GM12873 (cell line): ENCODE measurements around the gene TOMM34.

ENCODE experiments used
- CTCF ChIP-seq: IDR thresholded peaks from 2 replicates; pipeline ENCODE4 v1.5.1; 2012; ENCODE audit warnings: low read depth, mild to moderate bottlenecking, moderate library complexity, low read length, control low read depth; ENCODE audit not compliant: insufficient read depth; ENCODE audit errors: missing control alignments

Gene TOMM34

DNA sequence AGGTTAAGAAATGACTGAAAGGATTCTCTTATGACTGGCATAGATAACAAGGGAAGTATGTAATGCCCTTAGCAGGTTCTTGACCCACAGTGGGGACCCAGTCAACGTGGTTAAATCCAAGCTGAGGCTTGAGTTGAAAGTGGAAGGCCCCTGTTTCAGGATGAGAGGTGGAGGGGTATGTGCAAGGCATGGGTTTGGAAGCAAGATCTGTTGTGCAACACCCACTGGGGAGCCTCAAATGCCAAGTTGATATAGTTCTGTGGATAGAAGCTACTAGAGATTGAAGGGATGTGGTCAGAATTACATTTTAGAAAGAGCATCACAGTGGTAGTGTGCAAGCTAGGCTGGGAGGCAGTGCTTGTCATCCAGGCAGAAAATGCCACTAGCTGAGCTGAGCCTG is 45.3 kb downstream of the TOMM34 start:
- TF ChIP-seq CTCF = no peak

DNA sequence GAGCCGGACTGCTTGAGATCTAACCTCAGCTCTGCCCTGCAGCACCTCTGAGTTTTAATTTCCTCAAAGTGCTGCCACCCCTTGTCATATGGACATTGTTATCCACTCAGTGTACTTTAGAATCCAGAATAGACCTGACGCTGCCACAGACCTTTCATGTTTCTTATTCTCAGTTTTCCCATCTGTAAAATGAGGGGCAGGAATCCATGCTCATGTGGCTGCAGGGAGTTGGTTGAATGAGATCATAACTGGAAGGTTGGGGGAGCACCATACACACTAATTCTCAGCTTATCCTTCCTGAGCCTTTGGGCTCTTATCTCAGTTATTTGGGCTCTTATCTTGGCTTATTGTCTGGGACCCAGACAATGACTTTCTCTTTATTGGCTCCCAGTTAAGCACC is 48.0 kb downstream of the TOMM34 start:
- TF ChIP-seq CTCF = no peak

- TF ChIP-seq CTCF = peak; percentile 83
Measured at GRCh38 chr20:44911264-44911921, 48.8 kb downstream of the TOMM34 start.

DNA sequence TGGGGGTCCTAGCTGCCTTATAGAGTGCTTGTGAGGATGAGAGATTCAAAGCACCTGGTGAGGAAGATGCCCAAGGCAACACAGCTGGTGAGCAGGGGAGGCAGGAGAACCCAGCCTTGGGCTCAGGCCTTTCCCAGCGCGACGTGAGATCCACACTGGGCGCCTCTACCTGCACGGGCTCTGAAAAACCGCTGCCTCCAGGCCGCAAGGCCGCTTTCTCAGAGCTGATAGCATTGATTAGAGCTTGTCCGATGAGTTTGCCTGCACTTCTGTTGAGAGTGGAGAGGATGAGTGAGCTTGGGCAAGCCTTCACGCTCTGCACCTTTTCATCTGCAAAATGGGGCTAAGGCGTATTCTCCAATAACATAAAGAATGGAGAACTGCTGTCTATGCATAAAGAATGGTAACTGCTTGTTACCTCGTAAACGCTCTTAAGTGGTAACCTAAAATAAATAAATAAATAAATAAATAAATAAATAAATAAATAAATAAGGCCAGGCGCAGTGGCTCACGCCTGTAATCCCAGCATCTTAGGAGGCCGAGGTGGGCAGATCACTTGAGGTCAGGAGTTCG is 49.4 kb downstream of the TOMM34 start:
- no peak for TF ChIP-seq CTCF

GRCh38 chr20:44909872-44910689 is 50.1 kb downstream of the TOMM34 start, which contains the start of gene PABPC1L:
PABPC1L (plus strand) TSS chr20:44910060; CDS start chr20:44910144, 84 bp downstream.
- no peak for TF ChIP-seq CTCF

DNA sequence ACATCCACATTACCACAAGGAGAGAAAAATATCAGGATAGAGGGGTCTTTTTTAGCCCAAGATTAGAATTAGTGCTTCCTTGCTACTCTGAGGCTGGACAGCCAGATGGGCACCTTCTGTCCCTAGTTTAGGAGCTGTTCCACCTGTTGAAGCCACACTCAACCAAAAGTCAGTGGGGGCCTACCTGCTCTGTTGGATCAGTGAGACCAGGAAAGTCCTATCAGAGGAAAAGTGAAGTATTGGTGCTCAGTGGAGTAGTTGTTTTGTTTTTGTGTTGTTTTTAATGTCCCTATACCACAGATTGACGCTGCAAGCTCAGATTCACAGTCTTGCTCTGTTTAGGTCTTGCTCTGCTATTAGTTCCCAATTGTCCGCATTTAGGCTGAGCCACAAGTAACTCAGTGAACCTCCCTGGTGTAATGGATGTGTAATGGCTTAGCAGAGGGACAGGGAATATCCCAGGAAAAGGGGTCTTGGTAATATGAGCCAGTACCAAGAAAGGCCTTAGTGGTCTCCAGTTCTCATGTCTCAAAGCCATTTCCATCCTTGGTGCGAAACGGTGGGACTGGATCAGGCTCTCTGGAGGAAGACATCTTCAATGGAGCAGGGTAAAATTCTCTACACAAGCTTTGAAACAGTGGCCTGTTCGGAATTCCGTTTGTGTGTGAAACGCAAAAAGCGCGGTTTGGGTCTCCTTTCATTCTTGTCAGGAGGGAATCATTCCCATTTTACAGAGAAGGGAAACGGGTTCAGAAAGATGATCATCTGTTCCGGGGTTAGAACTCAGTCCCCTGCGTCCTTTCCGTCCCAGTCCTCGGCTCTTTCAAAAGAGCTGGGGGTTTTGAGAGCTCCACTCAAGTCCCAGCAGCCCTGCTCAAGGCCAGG is 51.0 kb downstream of the TOMM34 start:
- TF ChIP-seq CTCF = no peak
